ENCODE measurements around the gene NDST3.

DNA sequence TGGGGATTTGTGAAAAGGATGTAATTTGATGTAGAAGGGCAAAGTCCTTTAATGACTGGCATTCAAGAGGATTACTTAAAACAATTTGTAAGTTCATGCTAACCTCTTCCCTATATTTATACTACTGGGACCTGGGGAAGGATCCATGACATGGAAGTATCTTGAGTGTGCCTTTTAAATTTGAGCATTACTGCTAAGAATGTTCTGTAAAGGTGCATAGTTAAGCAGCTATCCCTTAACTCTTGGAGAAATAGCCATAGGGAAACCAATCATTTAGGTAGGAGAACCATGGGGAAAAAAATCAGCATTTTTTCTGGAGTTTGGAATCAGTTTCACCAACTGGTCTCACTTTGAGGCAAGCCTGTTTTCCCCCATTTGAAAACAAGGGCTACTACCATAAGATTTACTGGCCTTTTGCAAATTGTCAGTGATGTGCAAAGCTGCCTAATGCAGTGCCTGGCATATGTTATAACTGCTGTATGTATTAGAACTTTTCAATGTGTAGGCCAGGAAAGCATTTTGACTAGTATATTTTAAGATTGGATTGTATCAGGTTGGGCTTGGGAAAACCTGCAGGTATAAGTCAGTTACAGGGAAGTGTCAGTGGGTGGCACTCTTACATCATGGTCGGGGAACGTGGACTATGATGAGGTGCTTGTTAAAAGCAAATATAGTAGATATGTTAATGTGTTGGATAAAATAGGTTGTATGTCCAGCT is 246.4 kb downstream of the NDST3 start:
- TF ChIP-seq, protein P1, sequence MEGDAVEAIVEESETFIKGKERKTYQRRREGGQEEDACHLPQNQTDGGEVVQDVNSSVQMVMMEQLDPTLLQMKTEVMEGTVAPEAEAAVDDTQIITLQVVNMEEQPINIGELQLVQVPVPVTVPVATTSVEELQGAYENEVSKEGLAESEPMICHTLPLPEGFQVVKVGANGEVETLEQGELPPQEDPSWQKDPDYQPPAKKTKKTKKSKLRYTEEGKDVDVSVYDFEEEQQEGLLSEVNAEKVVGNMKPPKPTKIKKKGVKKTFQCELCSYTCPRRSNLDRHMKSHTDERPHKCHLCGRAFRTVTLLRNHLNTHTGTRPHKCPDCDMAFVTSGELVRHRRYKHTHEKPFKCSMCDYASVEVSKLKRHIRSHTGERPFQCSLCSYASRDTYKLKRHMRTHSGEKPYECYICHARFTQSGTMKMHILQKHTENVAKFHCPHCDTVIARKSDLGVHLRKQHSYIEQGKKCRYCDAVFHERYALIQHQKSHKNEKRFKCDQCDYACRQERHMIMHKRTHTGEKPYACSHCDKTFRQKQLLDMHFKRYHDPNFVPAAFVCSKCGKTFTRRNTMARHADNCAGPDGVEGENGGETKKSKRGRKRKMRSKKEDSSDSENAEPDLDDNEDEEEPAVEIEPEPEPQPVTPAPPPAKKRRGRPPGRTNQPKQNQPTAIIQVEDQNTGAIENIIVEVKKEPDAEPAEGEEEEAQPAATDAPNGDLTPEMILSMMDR (IDR thresholded peaks at IDR 0.05): peak; percentile 80
- TF ChIP-seq EZH2 (IDR thresholded peaks at IDR 0.05): no peak

Measured in neural progenitor cell (in vitro differentiated cells).